Measurements from ENCODE around the gene MPRIP.

DNA sequence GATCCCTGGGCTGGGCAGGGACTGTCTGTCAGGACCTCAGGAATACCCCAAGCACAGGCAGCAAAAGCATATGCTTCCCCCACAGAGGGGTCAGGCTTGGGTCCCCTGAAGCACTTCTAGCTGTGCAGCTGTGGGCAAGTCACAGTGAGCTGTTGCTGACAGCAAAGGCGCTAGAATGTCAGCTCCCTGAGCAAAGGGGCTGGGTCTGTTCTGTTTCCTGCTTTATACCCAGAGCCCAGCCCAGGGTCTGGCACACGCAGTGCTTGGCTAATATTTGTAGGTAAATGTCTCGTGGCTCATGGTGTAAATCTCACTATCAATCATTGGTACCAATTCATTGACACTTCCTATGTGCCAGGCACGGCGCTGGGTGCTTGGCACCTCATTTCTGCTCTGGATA is 16.6 kb upstream of the MPRIP start:
- TF ChIP-seq CTCF (IDR thresholded peaks at IDR 0.05) (no peak), POLR2A (IDR thresholded peaks at IDR 0.05) (no peak)
